Lung (tissue), 12 donors: ENCODE results near the gene THSD8. TPM values are rescaled to one million over a fixed set of nuclear protein-coding genes. Genes with fewer than 3 reads are reported as not detected.

Experiments used
- ATAC-seq: fragments of 200-7000 bp; cut with Tn5 transposase; one replicate; pipeline ENCODE4 v1.9.1; 2020; ENCODE audit warnings: moderate number of reproducible peaks; ENCODE audit not compliant: insufficient read depth, low FRiP score
- DNase-seq, 3 donors: peaks; one replicate each; pipeline ENCODE4 v3.0.0-alpha.2; 2013 to 2017
- H3K27ac ChIP-seq, 2 donors: one replicate each; pipeline ENCODE4 v1.5.1; 2013; ENCODE audit warnings: mild to moderate bottlenecking in 2 of 2, moderate library complexity in 2 of 2, control low read depth in 1 of 2, inconsistent platforms in 1 of 2, low read depth in 1 of 2, low read length in 1 of 2
- H3K27me3 ChIP-seq, 3 donors: one replicate each; pipeline ENCODE4 v1.5.1; 2013; ENCODE audit warnings: low read length in 2 of 3; ENCODE audit not compliant: control insufficient read depth in 3 of 3, insufficient read depth in 3 of 3
- H3K36me3 ChIP-seq, 4 donors: one replicate each; pipeline ENCODE4 v1.5.1; 2013; ENCODE audit warnings: low read length in 4 of 4, mild to moderate bottlenecking in 1 of 4, moderate library complexity in 1 of 4; ENCODE audit not compliant: control insufficient read depth in 4 of 4, insufficient read depth in 4 of 4
- H3K4me1 ChIP-seq, 5 donors: one replicate each; pipeline ENCODE4 v1.5.1; 2013; ENCODE audit warnings: low read length in 5 of 5, mild to moderate bottlenecking in 2 of 5, moderate library complexity in 1 of 5; ENCODE audit not compliant: control insufficient read depth in 5 of 5, insufficient read depth in 5 of 5
- H3K4me3 ChIP-seq: one replicate; pipeline ENCODE4 v1.5.1; 2013; ENCODE audit warnings: mild to moderate bottlenecking, control low read depth, moderate library complexity
- H3K9ac ChIP-seq, 2 donors: one replicate each; pipeline ENCODE4 v1.5.1; 2013; ENCODE audit warnings: low read length in 2 of 2, control low read depth in 1 of 2; ENCODE audit not compliant: insufficient read depth in 1 of 2
- H3K9me3 ChIP-seq, 4 donors: one replicate each; pipeline ENCODE4 v1.5.1; 2013; ENCODE audit warnings: low read length in 3 of 4, mild to moderate bottlenecking in 1 of 4, moderate library complexity in 1 of 4; ENCODE audit not compliant: control insufficient read depth in 4 of 4, insufficient read depth in 3 of 4
- WGBS, 2 donors: extraction: QIAGEN DNeasy Blood & Tissue Kit; methylation state at CpG; one replicate each; pipeline ENCODE4 v1.1.7; 2013; 5-methylcytosine and 5-hydroxymethylcytosine counted together
- polyA plus RNA-seq, 2 donors: library from polyadenylated mRNA; stranded (reverse); fragments of 200-250 nt; gene quantifications; one replicate each; pipeline ENCODE4 v1.2.1, GENCODE V29; 2013
- total RNA-seq, 2 donors: library from RNA; depleted of rRNA in 1 of 2; stranded (reverse); fragments of >200 nt in 1 of 2; gene quantifications; one replicate each; pipeline ENCODE4 v1.2.1, GENCODE V29; 2014 to 2021
- TF ChIP-seq, protein P1 (sequence below): IDR thresholded peaks from 2 replicates; pipeline ENCODE4 v1.5.1; 2012; ENCODE audit warnings: mild to moderate bottlenecking; ENCODE audit errors: control extremely low read depth, extremely low read depth
- donor health status: control.
- donor health status: control.
- donor health status: Bipolar disorder and iron deficiency.
- donor health status: healthy.
- donor health status: DM: yes; HTN: yes; CAD: no.

Gene THSD8
- total and polyA plus RNA-seq, 4 donors = 0.10 to 6.2 (median 2.0) TPM

GRCh38 chr19:12794196-12794941 is 7.5 kb upstream of the THSD8 start:
- Histone ChIP-seq H3K27me3 (no peaks in the 10 kb centered on the region), H3K9me3 (no peaks in the 10 kb centered on the region), H3K9ac (no peak overlapping the region), H3K4me3 (peak overlapping the region; percentile 25), H3K36me3 (peaks cover 0 to 4% (median 3%) of the 10 kb centered on the region in 4 donors), H3K27ac (peak overlapping the region; percentile 98 to 100), H3K4me1 (peaks cover 0 to 37% (median 8%) of the 10 kb centered on the region in 5 donors)
- DNase-seq (no peak), ATAC-seq (no peak)
- TF ChIP-seq, protein P1, sequence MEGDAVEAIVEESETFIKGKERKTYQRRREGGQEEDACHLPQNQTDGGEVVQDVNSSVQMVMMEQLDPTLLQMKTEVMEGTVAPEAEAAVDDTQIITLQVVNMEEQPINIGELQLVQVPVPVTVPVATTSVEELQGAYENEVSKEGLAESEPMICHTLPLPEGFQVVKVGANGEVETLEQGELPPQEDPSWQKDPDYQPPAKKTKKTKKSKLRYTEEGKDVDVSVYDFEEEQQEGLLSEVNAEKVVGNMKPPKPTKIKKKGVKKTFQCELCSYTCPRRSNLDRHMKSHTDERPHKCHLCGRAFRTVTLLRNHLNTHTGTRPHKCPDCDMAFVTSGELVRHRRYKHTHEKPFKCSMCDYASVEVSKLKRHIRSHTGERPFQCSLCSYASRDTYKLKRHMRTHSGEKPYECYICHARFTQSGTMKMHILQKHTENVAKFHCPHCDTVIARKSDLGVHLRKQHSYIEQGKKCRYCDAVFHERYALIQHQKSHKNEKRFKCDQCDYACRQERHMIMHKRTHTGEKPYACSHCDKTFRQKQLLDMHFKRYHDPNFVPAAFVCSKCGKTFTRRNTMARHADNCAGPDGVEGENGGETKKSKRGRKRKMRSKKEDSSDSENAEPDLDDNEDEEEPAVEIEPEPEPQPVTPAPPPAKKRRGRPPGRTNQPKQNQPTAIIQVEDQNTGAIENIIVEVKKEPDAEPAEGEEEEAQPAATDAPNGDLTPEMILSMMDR = no peak
- WGBS, 2 donors = 64 to 65% methylated on average over 7 of the region's 7 CpGs

DNA sequence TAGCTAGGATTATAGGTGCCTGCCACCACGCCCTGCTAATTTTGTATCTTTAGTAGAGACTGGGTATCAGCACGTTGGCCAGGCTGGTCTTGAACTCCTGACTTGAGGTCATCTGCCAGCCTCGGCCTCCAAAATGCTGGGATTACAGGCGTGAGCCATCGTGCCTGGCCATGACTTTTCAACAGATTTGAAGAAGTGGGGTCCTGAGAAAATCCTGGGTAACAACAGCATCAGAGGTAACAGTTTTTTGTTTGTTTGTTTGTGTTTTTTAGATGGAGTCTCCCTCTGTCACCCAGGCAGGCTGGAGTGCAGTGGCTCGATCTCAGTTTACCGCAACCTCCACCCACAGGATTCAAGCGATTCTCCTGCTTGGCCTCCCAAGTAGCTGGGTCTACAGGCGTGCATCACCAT is 6.9 kb upstream of the THSD8 start:
- no peaks in the 10 kb centered on the region for H3K9me3 ChIP-seq
- WGBS, 2 donors = 93 to 95% methylated on average over 9 of the region's 9 CpGs
- TF ChIP-seq, protein P1 = no peak
- no peak overlapping the region for H3K9ac ChIP-seq
- H3K36me3 ChIP-seq = peaks cover 0 to 9% (median 6%) of the 10 kb centered on the region in 4 donors
- peak overlapping the region in 1 of 2 donors; percentile 27 for H3K27ac ChIP-seq
- peaks cover 0 to 36% (median 8%) of the 10 kb centered on the region in 5 donors for H3K4me1 ChIP-seq
- no peaks in the 10 kb centered on the region for H3K27me3 ChIP-seq
- no peak for DNase-seq
- H3K4me3 ChIP-seq = no peak overlapping the region
- ATAC-seq = no peak

- H3K9ac ChIP-seq = no peak overlapping the region
- H3K4me3 ChIP-seq = no peak overlapping the region
These were observed 5.5 kb upstream of the THSD8 start for GRCh38 chr19:12796146-12797071.

More at GRCh38 chr19:12796146-12797071, 5.5 kb upstream of the THSD8 start:
- peak; percentile 87 to 91 (median 88) for DNase-seq
- TF ChIP-seq, protein P1 = peak; percentile 99
- WGBS, 2 donors = 8 to 11% methylated on average over 18 of the region's 18 CpGs
- H3K27ac ChIP-seq = peak overlapping the region in 1 of 2 donors; percentile 12
- H3K9me3 ChIP-seq = no peaks in the 10 kb centered on the region
- no peaks in the 10 kb centered on the region for H3K27me3 ChIP-seq
- peaks cover 0 to 10% (median 8%) of the 10 kb centered on the region in 4 donors for H3K36me3 ChIP-seq
- H3K4me1 ChIP-seq = peaks cover 0 to 36% (median 4%) of the 10 kb centered on the region in 5 donors
- ATAC-seq = no peak
